NCI-H1105 (cell line): Measurements from ENCODE around the gene PTPN7.
"Not testable (repeated sequence)": the region's sequence is repeated elsewhere in the genome, so short reads cannot be mapped to it uniquely, and the experiment has no call there.

ENCODE experiments used
- DNase-seq: peaks from one replicate; lab custom pipeline; 2025; lab: John Stamatoyannopoulos, UW

The PTPN7 gene

GRCh38 chr1:202160377-202160940 is at the start of gene PTPN7:
Gene PTPN7 (minus strand): TSS chr1:202160602. CDS start chr1:202159402, 1,200 bp downstream.
- DNase-seq = no peak

- no peak for DNase-seq
Observed at GRCh38 chr1:202208351-202208857, 48.0 kb upstream of the PTPN7 start.

GRCh38 chr1:202207292-202207691 is 46.9 kb upstream of the PTPN7 start:
- DNase-seq = no peak

GRCh38 chr1:202205523-202206190 is 45.3 kb upstream of the PTPN7 start:
- DNase-seq = no peak

GRCh38 chr1:202204065-202204464 is 43.7 kb upstream of the PTPN7 start:
- DNase-seq = no peak

- no peak for DNase-seq
Observed at GRCh38 chr1:202203238-202204039, 43.0 kb upstream of the PTPN7 start.

GRCh38 chr1:202202500-202203168 is 42.2 kb upstream of the PTPN7 start:
- DNase-seq = no peak

- DNase-seq = no peak
Observed at GRCh38 chr1:202201971-202202370, 41.6 kb upstream of the PTPN7 start.

GRCh38 chr1:202201266-202201665 is 40.9 kb upstream of the PTPN7 start:
- DNase-seq = no peak

GRCh38 chr1:202200669-202201068 is 40.3 kb upstream of the PTPN7 start:
- no peak for DNase-seq

GRCh38 chr1:202200112-202200548 is 39.7 kb upstream of the PTPN7 start:
- DNase-seq = no peak

GRCh38 chr1:202199040-202199889 is 38.9 kb upstream of the PTPN7 start:
- no peak for DNase-seq

- DNase-seq = no peak
Observed at GRCh38 chr1:202198366-202198724, 37.9 kb upstream of the PTPN7 start.

GRCh38 chr1:202197653-202198365 is 37.4 kb upstream of the PTPN7 start:
- no peak for DNase-seq

GRCh38 chr1:202194328-202194648 is 33.9 kb upstream of the PTPN7 start:
- DNase-seq = no peak

GRCh38 chr1:202193614-202194327 is 33.4 kb upstream of the PTPN7 start, which contains the start of gene LGR6:
Gene LGR6 (plus strand): TSS chr1:202193799. CDS start chr1:202193990, 191 bp downstream.
- no peak for DNase-seq

GRCh38 chr1:202192770-202193613 is 32.6 kb upstream of the PTPN7 start:
- DNase-seq = peak; percentile 55

GRCh38 chr1:202191391-202191790 is 31.0 kb upstream of the PTPN7 start:
- not testable (repeated sequence) for DNase-seq
